NCI-H526 treated with DMSO at 0.1 percent for 48 hours (cell line): ENCODE results near the gene HSPA14.
A peak's percentile ranks its signal among the peaks of the same experiment; 100 is the strongest.
"Not testable (repeated sequence)": the region's sequence is repeated elsewhere in the genome, so short reads cannot be mapped to it uniquely, and the experiment has no call there.

Experiments
- DNase-seq: peaks from one replicate; lab custom pipeline; 2025; lab: John Stamatoyannopoulos, UW

HSPA14 gene

DNA sequence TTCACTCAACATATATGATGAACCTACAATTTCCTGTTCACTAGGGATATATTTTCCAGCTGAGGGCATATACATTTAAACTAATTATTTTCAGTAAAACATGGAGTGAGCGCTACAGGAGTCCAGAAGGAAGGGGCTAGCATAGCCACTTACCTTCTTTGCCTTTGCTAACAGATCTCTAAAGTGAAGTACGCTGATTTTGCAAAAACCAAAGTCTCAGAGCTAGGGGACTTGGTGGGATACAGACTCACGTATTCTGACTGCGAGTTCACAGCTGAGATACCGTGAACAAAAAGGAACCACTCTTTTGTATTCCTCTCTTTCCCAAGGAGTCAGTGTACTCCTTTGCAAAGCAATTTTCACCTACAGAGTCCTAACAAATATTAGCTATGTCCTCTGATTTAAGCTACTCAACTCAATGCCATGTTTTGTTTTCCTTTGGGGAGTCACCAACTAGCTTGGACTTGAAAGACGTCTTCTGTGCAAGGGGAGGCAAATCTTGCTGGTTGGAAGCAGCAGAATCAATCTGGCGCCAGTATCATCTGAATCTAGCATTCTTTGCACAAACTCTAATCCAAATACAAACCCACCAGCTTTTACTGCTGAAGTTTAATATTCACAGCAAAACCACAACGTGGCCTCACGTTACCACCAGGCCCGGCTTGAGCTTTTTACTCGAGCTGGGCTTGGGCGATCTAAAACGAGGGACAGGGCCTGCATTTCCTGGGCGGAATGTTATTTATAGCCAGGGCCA is 926 bp upstream of the HSPA14 start:
- DNase-seq, result peak; percentile 33

- DNase-seq, result no peak
Observed at GRCh38 chr10:14838582-14839304, 637 bp downstream of the HSPA14 start.

DNA sequence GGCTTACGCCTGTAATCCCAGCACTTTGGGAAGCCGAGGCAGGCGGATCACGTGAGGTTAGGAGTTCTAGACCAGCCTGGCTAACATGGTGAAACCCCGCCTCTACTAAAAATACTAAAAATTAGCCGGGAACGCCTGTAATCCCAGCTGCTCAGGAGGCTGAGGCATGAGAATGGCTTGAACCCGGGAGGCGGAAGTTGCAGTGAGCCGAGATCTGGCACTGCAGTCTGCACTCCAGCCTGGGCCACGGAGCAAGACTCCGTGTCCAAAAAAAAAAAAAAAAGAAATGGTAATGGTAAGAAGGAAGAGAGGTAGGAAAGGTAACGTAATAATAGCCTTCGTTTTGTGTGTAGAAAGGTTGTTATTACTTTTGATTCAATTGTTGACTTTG is 1.2 kb downstream of the HSPA14 start:
- no peak for DNase-seq

- no peak for DNase-seq
Observed at GRCh38 chr10:14840178-14840577, 2.1 kb downstream of the HSPA14 start.

GRCh38 chr10:14843327-14843988 is 5.4 kb downstream of the HSPA14 start:
- DNase-seq, result no peak

- no peak for DNase-seq
Observed at GRCh38 chr10:14844948-14845347, 6.8 kb downstream of the HSPA14 start.

DNA sequence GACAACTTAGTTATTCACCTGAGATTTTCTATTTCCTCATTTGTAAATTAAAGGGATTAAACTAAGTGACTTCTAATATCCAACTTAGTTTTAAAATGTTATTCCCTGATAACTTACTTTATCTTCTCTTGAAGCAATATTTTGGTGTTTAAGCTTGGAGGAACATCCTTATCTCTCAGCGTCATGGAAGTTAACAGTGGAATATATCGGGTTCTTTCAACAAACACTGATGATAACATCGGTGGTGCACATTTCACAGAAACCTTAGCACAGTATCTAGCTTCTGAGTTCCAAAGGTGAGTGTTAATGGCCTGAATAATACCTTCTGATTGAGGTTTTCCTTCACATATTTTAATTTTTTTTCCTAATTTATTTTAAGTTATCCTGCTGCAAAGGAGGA is 14.1 kb downstream of the HSPA14 start:
- no peak for DNase-seq

DNA sequence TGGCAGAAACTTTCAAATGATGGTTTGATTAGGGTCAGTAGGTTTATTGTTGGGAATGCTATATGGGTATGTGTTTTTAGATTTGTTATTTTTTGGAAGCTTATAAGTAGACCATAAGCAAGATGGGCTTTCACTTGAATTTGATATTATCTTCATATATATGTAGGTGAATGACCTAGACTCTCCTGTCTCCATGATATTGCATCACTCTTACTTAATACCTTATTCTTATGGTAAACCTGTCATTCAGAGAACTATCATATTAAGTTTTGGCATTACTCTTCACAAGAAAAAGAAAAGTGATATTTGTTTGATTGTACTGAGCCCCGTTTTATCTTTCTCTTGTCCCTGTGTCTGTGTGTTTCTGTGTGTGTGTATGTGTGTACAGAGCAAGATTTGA is 17.3 kb downstream of the HSPA14 start:
- no peak for DNase-seq

DNA sequence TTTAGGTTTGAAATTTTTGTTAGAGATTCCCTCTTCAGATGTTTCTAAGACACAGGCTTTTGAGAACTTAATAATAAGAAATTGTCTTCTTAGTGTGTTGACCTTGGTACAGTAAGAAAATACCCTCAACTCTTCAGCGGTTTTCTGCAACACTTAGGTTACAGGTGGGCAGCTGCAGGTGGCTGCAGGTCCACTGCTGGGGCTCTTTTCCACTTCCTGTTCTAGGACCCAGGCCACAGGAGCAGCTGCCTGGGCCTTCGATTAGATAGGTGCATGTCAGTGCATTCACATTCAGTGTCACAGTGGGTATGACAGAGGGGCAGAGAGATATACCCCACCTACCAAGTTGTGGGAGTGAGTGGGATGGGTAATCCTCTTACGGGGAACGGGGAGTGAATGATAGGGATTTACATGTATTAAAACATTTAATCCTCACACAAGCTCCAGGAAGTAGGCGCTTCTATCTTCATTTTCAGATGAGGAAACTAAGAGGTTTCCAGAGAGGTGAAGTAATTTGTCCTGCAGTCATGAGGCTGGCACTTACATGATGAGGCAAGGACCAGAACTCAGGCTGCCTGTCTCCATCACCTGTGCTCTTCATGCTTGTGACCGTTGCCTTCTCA is 20.3 kb downstream of the HSPA14 start:
- no peak for DNase-seq

GRCh38 chr10:14859043-14859442 is 20.9 kb downstream of the HSPA14 start:
- no peak for DNase-seq

- DNase-seq, result no peak
Observed at GRCh38 chr10:14859775-14860174, 21.7 kb downstream of the HSPA14 start.

GRCh38 chr10:14860791-14861190 is 22.7 kb downstream of the HSPA14 start:
- no peak for DNase-seq

DNA sequence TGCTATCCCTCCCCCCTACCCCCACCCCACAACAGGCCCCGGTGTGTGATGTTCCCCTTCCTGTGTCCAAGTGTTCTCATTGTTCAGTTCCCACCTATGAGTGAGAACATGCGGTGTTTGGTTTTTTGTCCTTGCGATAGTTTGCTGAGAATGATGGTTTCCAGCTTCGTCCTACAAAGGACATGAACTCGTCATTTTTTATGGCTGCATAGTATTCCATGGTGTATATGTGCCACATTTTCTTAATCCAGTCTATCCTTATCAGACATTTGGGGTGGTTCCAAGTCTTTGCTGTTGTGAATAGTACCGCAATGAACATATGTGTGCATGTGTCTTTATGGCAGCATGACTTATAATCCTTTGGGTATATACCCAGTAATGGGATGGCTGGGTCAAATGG is 26.4 kb downstream of the HSPA14 start:
- not testable (repeated sequence) for DNase-seq

GRCh38 chr10:14864871-14865270 is 26.8 kb downstream of the HSPA14 start:
- DNase-seq, result not testable (repeated sequence)

- no peak for DNase-seq
Observed at GRCh38 chr10:14873090-14873760, 35.1 kb downstream of the HSPA14 start.

- no peak for DNase-seq
Observed at GRCh38 chr10:14875941-14876340, 37.8 kb downstream of the HSPA14 start.

- no peak for DNase-seq
Observed at GRCh38 chr10:14876764-14877163, 38.7 kb downstream of the HSPA14 start.

GRCh38 chr10:14878266-14879123 is 40.4 kb downstream of the HSPA14 start, which contains the start of gene SUV39H2:
Gene SUV39H2 (plus strand): TSS chr10:14878866. CDS start chr10:14878889, 23 bp downstream.
- peak; percentile 75 for DNase-seq

GRCh38 chr10:14879124-14879927 is 41.2 kb downstream of the HSPA14 start:
- no peak for DNase-seq

GRCh38 chr10:14879928-14880193 is 41.8 kb downstream of the HSPA14 start:
- no peak for DNase-seq
